Lower leg skin (tissue), 4 donors: Measurements from ENCODE around the gene PPME1. TPM values are rescaled to one million over a fixed set of nuclear protein-coding genes. Genes with fewer than 3 reads are reported as not detected.

Source experiments
- DNase-seq, 2 donors: peaks; one replicate each; pipeline ENCODE4 v3.0.0-alpha.2; 2019; ENCODE audit warnings: low spot score in 2 of 2
- H3K4me3 ChIP-seq: fragments of 200-600 bp; sonication (generic); 2 replicates; pipeline ENCODE4 v1.5.1; 2017; ENCODE audit warnings: mild to moderate bottlenecking, low read depth; ENCODE audit not compliant: poor library complexity, severe bottlenecking
- CTCF ChIP-seq, 3 donors: fragments of 450-650 bp; IDR thresholded peaks; one replicate each; pipeline ENCODE4 v1.5.1; 2016; ENCODE audit warnings: antibody characterized with exemption in 3 of 3, mild to moderate bottlenecking in 3 of 3, moderate library complexity in 2 of 3
- POLR2A ChIP-seq, 2 donors: fragments of 450-650 bp; IDR thresholded peaks; one replicate each; pipeline ENCODE4 v1.6.1; 2016 to 2017; ENCODE audit warnings: antibody characterized with exemption in 2 of 2, mild to moderate bottlenecking in 1 of 2, moderate library complexity in 1 of 2
- WGBS, 2 donors: methylation state at CpG; one replicate each; pipeline ENCODE4 v1.1.5; 2018; 5-methylcytosine and 5-hydroxymethylcytosine counted together
- intact Hi-C: fragments of 100-400 bp; cut with DNase I; formaldehyde crosslinking; loops from one replicate; pipeline ENCODE4 v1.15.0; 2023; ENCODE audit warnings: low total_unique reads
- total RNA-seq, 4 donors: library from RNA; depleted of rRNA; stranded (reverse); fragments of >200 nt; gene quantifications; one replicate each; pipeline ENCODE4 v1.1.0, GENCODE V29; 2016

PPME1 gene
- total RNA-seq, 4 donors from 2014 or later, result 34.7 to 45.7 (median 39.0) TPM

- intact Hi-C loops, result no loop called here
- DNase-seq, result no peak
- 86 to 91% methylated on average over 4 of the region's 4 CpGs for WGBS, 2 donors
- TF ChIP-seq POLR2A (IDR thresholded peaks at IDR 0.05) (no peak), CTCF (IDR thresholded peaks at IDR 0.05) (no peak)
- no peak overlapping the region for H3K4me3 ChIP-seq
Observed at GRCh38 chr11:74182635-74183034, 11.5 kb downstream of the PPME1 start.

GRCh38 chr11:74185285-74185684, 14.2 kb downstream of the PPME1 start:
- H3K4me3 ChIP-seq, result no peak overlapping the region
- DNase-seq, result no peak
- 82 to 83% methylated on average over 5 of the region's 5 CpGs for WGBS, 2 donors
- intact Hi-C loops, result no loop called here
- no peak for TF ChIP-seq CTCF (IDR thresholded peaks at IDR 0.05)
- TF ChIP-seq POLR2A (IDR thresholded peaks at IDR 0.05), result no peak

- 92 to 93% methylated on average over 2 of the region's 2 CpGs for WGBS, 2 donors
- intact Hi-C loops, result no loop called here
- H3K4me3 ChIP-seq, result no peak overlapping the region
- TF ChIP-seq POLR2A (IDR thresholded peaks at IDR 0.05), result no peak
- no peak for TF ChIP-seq CTCF (IDR thresholded peaks at IDR 0.05)
- DNase-seq, result no peak
Observed at GRCh38 chr11:74185695-74186094, 14.6 kb downstream of the PPME1 start.

- intact Hi-C loops, result no loop called here
- no peak overlapping the region for H3K4me3 ChIP-seq
- DNase-seq, result no peak
- TF ChIP-seq POLR2A (IDR thresholded peaks at IDR 0.05), result no peak
- no peak for TF ChIP-seq CTCF (IDR thresholded peaks at IDR 0.05)
Observed at GRCh38 chr11:74195828-74196227, 24.7 kb downstream of the PPME1 start.

GRCh38 chr11:74196781-74197486, 25.8 kb downstream of the PPME1 start:
- 85 to 91% methylated on average over 2 of the region's 2 CpGs for WGBS, 2 donors
- intact Hi-C loops, result no loop called here
- H3K4me3 ChIP-seq, result no peak overlapping the region
- DNase-seq, result no peak
- TF ChIP-seq CTCF (IDR thresholded peaks at IDR 0.05) (no peak), POLR2A (IDR thresholded peaks at IDR 0.05) (no peak)

GRCh38 chr11:74203966-74204365, 32.9 kb downstream of the PPME1 start:
- 93 to 94% methylated on average over 2 of the region's 2 CpGs for WGBS, 2 donors
- no peak for DNase-seq
- no peak overlapping the region for H3K4me3 ChIP-seq
- TF ChIP-seq POLR2A (IDR thresholded peaks at IDR 0.05) (no peak), CTCF (IDR thresholded peaks at IDR 0.05) (no peak)
- intact Hi-C loops, result no loop called here
